Sciatic nerve (tissue), 2 donors: ENCODE results near the gene ETFA. TPM values are rescaled to one million over a fixed set of nuclear protein-coding genes. Genes with fewer than 3 reads are reported as not detected.
"Not testable (repeated sequence)": the region's sequence is repeated elsewhere in the genome, so short reads cannot be mapped to it uniquely, and the experiment has no call there.

Experiments used
- ATAC-seq: fragments of 200-7000 bp; cut with Tn5 transposase; one replicate; pipeline ENCODE4 v1.9.1; 2020; ENCODE audit warnings: mild to moderate bottlenecking, moderate library complexity
- DNase-seq: peaks from one replicate; pipeline ENCODE4 v3.0.0-alpha.2; 2020; ENCODE audit warnings: low spot score
- intact Hi-C: fragments of 100-400 bp; cut with DNase I; formaldehyde crosslinking; loops from one replicate; pipeline ENCODE4 v1.14.2; 2022
- total RNA-seq: library from RNA; stranded (reverse); fragmentation: NEBNext Ultra II Directional; extraction: Animal tissue kit (Norgen Biotek cat#: 25700); gene quantifications from one replicate; pipeline ENCODE4 v1.2.1, GENCODE V29; 2021
- donor health status: DM: no; HTN: no; CAD: no.
- donor health status: DM: no; HTN: no; CAD: no.

The ETFA gene
- total RNA-seq, 1 donor from 2014 or later = 84.8 TPM

DNA sequence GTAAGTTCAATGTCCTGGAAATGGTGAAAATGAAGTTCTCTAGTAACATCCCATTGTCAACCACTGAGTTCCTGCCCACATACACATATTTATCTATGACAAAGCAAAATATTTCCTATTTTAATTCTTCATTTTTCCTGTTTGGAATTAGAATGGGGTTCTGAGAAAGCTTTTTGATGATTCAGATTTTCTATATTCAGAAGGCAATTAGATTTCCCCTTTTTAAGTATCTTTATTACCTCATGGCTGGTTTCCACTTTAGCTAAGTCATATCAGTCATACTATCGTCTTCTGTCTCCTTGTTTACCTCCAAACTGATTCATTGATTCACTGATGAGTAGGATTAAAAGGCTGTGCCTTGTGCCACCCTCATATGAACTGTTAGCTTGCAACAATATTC is 17.9 kb downstream of the ETFA start:
- DNase-seq = no peak
- no peak for ATAC-seq
- intact Hi-C loops = no loop called here

DNA sequence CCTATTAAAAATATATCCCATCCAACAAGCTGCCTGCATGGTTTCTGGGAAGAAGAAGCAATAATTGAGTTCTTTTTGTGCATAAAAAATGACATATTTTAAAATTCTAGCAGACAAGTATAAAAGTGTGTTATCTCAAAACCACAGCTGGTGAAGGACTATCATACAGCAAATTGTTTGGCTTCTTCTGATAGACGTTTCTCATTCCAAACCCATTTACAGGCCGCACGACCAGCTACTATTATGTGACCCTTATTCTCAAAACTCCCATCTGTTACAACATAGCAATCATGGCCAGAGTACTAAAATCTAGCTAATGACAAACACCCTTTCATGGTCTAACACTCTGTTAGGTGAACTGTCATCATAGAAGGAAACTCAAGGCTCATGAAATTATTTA is 21.7 kb downstream of the ETFA start:
- ATAC-seq (no peak), DNase-seq (no peak)
- intact Hi-C loops = no loop called here

DNA sequence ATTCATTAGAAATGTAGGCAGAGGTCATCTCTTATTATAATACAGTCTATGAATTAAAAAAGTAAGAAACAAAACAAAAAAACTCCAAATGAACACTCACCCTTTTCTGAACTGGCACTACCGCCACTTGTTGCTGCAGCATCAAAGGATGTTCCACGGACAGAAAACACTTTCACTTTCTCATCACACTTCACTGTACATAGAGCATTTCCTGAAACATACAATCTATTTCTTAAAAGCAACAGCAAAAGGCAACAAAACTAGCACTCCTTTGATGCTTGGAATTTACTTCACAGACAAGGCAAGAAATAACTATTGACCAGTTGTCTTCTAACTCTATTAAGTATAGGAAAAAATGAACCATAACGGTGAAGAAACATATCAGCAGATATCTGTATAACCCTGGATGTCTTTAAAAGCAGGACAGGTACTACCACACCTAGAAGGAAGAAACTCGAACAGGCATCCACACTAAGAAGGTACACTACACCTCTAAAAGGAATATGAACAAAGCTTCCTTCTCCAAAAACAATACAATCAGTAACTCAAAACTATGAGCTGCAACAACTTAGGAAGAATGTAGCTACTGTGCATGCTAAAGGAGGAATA is 24.9 kb downstream of the ETFA start:
- ATAC-seq (no peak), DNase-seq (no peak)
- intact Hi-C loops = no loop called here

DNA sequence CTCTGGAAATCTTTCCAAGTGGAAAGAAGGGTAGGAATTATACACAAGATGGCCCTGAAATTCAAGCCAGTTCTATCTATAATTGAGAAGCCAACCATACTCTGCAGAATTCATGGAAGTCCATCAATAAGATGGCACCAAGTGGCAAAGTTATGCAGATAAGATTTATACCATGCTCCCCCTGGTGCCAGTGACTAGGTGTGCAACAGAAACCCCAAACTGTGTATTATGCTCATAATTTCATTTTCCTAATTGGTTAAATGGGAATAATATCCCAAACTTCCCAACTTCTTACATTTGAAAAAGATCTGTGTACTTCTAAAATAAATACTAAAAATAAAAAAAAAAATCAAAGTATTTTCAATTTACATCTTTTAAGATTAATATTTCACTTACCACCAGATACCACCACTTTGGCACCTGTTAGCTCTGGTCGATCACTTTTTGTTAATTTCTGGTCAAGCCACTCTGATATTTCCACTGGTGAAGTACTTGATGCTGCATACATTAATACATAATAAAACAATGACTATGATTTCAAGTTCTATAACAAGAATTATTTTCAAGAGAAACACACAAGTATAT is 25.9 kb downstream of the ETFA start:
- ATAC-seq (no peak), DNase-seq (no peak)
- intact Hi-C loops = no loop called here

DNA sequence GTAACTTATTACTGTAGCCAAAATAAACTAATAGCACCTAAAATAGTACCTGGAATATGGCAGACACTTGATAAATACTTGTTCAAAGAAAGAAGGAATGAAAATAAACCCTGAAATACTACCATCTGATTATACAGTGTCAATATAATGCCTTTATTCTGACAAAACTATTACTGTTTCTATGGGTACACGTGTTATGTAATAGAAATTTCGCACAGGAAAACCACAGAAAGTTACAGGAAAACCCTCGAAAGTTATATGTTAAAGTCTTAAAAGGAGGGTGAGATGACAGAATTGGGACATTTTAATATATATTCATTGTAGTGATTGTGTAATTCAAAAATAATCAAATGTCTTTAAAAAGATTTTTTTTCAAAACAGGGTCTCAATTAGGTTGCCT is 28.8 kb downstream of the ETFA start:
- DNase-seq = no peak
- intact Hi-C loops = no loop called here
- no peak for ATAC-seq

DNA sequence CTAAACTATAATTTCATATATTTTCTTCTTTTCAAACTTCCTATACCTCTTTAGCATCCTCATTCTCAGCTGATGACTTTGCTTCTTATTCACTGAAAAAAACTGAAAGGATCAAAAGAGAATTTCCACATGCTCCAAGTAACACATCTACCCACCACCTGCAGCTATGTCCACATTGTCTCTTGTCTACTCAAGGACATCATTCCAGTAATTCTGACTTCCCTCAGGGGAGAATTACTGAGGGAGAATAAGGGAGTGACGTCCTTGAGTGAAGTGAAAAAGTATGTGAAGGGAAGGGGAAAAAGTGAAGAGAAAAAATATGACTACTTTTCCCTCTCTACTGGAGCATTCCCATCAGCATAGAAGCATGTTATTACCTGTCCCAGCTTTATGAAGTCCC is 32.6 kb downstream of the ETFA start:
- DNase-seq = no peak
- ATAC-seq = no peak
- intact Hi-C loops = no loop called here

DNA sequence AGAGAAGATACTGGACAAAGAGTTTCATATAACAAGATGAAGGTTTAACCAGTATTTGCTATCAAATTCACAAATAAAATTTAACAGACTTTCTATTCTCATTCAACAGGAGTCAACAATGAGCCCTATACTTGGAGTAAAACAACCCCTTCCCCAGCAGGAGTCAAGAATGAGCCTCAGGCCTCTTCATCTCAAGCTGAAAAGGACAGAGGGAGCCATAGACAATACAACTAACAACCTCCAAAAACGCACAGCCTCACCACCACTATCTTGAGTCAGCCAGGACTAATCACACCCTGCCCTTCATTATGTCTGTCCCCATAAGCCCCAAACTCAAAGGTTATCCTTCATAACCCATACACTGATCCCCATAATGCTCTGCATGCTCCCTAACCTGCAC is 36.4 kb downstream of the ETFA start:
- no peak for DNase-seq
- no peak for ATAC-seq
- intact Hi-C loops = no loop called here

DNA sequence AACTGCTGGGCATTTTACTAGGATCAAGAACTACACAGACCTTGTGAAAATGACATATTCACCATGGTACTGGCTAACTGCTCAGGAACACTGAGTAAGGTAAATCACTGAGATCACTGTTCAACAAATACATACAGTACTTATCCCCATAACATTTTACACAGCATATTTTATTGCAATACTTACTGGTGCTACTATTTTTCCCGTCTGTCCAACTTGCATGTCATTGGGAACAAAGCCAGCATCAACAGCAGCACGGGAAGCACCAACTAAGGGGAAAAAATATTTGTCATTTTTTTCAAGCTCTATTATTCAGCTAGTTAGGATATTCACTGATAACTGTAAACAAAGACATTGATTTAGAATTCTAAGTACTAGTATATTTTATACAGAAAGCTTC is 37.0 kb downstream of the ETFA start:
- intact Hi-C loops = no loop called here
- no peak for DNase-seq
- ATAC-seq = no peak

DNA sequence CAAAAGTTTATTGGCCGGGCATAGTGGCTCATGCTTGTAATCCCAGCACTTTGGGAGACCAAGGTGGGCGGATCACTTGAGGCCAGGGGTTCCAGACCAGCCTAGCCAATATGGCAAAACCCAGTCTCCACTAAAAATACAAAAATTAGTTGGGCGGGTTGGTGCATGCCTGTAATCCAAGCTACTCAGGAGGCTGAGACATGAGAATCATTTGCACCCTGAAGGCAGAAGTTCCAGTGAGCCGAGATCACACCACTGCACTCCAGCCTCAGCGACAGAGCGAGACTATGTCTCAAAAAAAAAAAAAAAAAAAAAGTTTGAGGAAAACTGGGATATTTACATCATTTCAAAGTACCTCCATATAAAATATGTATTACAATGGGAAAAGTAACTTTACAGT is 40.4 kb downstream of the ETFA start:
- DNase-seq (no peak), ATAC-seq (no peak)
- intact Hi-C loops = no loop called here

DNA sequence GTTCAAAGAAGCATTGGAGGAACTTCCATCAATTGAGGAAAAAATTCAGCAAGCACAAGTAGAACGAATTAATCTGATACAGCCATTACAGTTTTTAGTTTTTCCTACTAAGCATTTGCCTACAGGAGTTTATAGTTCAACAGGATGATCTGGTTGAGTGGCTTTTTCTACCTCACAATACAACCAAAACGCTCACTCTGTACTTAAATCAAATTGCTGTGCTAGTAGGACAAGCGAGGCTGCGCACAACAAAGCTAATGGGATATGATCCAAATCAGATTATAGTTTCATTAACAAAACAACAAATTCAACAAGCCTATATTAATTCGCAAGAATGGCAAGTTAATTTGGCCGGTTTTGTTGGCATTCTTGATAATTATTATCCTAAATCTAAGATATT is 44.2 kb downstream of the ETFA start:
- no peak for DNase-seq
- intact Hi-C loops = no loop called here
- no peak for ATAC-seq

DNA sequence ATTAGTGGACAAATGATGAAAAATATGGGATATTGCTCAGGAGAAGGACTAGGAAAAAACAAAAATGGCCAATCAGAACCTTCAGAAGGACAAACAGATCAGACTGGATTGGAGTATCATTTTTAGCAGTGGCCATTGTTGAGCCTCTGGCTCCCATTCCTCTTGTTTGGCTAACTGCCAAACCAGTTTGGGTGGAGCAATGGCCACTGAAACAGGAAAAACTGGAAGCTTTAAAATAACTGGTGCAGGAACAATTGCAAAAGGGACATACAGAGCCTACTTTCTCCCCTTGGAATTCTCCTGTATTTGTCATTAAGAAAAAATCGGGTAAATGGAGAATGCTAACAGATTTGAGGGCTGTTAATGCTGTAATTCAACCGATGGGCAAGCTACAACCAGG is 45.5 kb downstream of the ETFA start:
- ATAC-seq, intact Hi-C loops, DNase-seq: not testable (repeated sequence)

DNA sequence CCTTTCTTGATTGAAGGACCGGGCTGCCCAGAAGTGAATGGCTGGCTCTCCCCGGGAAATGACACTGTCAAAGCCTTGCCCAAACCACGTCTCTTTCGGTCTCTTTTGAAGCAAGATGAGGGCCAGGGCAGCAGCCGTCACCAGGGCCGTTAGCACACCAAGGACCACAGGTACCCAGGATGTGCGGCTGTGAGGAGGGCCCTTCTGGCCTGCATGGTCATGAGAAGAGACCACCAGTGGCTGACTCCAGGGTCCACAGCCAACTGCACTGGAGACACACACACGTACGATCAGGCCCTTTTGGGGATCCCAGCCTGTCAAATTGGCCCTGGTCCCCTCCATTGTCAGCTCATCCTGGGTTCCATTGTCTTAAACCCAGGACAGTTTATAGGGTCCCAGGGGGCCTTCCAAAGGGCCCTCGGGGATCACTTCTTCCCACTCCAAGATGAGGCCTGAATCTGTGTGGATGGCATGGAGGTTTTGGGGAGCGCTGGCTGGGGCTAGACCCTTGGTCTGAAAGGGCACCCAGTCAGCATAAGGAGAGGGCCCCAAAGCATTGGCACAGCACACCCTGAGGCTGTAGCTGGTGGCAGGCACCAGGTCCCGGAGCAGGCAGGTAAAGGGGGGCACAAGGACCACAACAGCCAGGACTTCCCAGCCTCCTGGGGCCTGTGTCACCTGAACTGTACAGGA is 50.9 kb downstream of the ETFA start:
- intact Hi-C loops = no loop called here
- no peak for ATAC-seq
- no peak for DNase-seq

DNA sequence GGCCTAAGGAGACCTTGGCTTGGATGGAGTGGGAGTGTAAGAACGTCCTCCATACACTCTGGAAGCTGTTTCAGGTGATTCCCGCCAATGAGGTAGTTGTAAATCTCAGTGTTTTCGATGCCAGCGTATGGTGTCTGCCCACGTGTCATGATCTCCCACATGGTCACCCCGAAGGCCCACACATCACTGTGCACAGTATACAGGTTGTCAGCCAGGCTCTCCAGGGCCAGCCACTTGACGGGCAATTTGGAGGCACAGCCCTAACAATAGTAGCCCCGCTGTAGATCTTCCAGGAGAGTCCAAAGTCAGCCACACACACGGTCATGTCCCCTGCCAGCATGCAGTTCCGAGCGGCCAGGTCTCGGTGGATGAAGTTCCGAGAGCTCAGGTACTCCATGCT is 51.9 kb downstream of the ETFA start:
- DNase-seq = no peak
- intact Hi-C loops = no loop called here
- no peak for ATAC-seq

DNA sequence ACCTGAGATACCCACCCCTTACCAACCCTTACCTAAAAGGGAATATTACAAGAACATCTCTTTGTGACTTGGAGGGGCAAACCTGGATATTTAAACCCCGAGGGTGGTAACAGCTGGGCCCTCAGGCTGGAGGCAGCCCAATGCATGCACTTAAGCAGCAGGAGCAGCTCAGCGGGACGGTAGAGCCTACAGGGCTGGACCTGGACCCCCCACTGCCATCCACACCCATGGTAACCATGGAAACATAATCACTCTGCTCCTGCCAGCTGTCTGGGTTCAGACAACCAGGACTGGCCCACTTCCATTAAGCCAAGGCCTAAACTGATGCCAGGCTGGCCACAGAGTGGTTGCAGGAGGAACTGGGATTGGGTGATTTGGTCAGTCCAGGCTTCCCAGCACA is 52.8 kb downstream of the ETFA start:
- DNase-seq (no peak), ATAC-seq (no peak)
- intact Hi-C loops = no loop called here

DNA sequence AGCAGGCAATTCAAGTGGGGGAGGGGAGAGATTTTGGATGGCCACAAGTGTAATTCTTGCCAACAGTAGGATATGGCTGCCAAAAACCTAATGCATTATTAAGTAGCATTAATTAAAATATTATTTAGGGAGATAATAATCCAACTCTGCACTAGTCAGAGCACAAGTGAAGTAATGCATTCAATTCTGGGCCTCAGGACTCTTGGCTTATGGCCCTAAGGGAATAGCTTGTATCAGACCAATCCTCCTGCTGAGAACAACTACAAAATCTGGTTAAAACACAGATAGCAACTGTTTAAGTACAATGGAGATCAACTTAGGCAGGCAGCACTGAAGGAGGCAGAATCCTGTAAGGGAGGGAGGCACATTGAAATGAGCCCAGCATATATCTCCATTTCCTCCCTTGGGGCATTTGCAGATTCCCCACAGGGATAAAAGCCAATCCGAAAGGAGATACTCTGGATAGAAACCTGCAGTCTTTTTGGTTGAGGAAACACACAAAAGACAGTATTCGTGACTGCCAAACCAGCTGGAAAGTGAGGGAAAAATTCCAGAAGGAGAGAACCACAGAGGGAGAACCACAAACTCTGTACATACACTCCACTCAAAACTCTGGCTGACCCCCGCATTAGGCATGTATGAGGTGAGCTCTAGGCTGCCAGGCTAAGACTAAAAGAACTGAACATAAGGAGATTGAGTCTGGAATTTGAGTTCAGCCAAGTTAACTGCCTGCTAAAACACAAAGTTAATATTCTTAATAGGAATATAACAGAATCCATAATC is 57.4 kb downstream of the ETFA start:
- no peak for DNase-seq
- no peak for ATAC-seq
- intact Hi-C loops = no loop called here

DNA sequence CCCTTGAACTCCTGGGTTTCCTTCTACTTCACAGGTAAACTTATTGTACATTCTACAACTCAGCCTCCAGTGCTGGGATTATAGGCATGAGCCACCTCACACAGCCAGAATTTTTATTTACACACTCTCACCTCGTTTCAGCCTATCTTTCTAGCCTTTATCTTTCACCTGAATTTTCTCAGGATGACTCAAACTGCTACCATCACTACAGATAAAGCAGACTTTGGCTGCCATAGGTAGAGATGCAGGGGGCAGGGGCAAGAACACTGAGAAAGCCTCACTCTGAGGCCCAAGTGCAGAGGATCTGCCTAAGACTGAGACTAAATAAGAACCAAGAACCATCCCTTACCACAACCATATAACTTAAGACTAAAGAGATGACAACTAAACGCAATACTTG is 59.0 kb downstream of the ETFA start:
- ATAC-seq (no peak), DNase-seq (no peak)
- intact Hi-C loops = no loop called here

DNA sequence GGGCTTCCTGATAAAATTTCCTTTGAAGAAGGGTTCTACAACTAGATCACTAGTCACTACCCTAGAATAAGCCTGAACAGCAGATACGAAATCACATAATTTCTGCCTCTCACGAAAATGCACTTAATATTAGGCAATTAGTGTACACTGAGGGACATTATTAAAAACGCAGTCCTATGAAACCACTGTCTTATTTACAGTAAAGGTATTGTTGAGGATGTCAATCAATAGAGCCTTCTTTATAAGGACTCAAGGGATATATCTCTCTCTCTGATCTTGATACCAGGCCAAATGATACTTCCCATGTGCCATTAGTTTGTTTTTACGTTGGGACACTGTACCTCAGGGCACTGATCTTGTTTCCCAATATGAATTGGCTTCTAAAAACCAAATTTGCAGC is 59.6 kb downstream of the ETFA start:
- DNase-seq = no peak
- no peak for ATAC-seq
- intact Hi-C loops = no loop called here

DNA sequence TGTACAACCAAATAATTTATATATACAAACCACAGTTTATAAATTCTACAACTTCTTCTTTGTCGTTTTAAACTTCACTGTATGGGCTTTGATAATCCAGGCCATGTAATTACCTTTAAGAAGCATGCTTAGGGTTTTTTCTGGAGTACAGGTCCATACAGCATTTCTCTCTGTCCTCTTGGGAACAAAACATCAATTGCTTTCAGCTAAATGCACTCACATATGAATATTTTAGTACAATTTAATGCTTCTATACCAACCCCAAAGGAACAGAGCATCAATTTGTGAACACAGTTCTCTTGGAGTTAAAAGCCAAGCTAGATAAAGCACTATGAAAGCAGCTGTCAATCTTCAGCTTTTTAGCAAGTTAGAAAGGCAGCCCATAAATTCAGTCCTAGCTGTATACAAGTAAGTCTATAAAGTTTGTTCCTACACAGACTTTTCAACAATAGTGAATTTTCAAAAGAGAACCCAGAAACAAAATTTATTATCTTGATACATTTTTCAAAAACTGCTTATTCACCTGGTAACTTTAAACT is 66.1 kb downstream of the ETFA start:
- intact Hi-C loops = no loop called here
- DNase-seq (no peak), ATAC-seq (no peak)

DNA sequence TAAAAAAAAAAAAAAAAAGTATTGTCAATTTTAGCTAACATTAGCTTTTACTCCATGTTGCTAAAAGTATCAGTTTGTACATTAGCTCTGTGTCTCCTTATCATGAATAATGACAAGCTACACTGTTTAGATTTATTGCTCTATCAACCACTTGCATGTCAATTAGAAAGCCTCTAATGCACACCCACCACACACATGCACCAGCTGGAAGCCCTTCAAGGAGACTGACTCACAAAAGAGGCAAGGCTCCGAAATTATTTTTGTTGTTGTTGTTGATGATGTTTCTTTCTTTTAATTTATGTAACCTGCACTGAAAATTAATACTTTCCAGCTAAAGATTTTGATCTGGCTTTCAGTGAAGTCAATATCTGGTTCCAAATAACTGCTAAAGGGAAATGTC is 71.5 kb downstream of the ETFA start:
- DNase-seq (no peak), ATAC-seq (no peak)
- intact Hi-C loops = no loop called here

DNA sequence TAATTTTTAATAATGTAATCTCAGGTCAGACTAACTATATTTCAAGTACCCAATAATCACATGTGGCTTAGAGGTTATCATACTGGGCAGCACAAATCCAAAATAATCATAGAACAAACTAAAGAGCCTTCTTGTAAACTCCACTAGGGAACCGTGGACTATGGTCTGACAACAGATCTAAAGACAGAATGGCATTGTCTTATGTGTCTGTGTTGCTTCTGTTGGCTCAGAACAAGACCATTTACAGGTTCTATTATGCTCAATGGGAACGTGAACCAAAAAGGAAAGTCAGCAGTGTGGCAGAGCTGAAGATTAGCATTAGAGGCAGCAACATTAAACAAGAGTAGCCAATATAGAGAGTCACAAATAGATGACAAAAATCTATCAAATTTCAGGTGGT is 74.9 kb downstream of the ETFA start:
- ATAC-seq = no peak
- intact Hi-C loops = no loop called here
- no peak for DNase-seq
